Measurements from ENCODE around the gene DND1. TPM values are rescaled to one million over a fixed set of nuclear protein-coding genes. Genes with fewer than 3 reads are reported as not detected.
"Not testable (repeated sequence)": the region's sequence is repeated elsewhere in the genome, so short reads cannot be mapped to it uniquely, and the experiment has no call there.

The DND1 gene
- total RNA-seq, 1 donor from 2014 or later, result 2.8 TPM

GRCh38 chr5:140674211-140674610 lies 835 bp upstream of the DND1 start:
- intact Hi-C loops (cut with micrococcal nuclease), result no loop called here

GRCh38 chr5:140672455-140673186 lies 755 bp downstream of the DND1 start:
- intact Hi-C loops (cut with micrococcal nuclease), result no loop called here

- intact Hi-C loops (cut with micrococcal nuclease), result no loop called here
Observed at GRCh38 chr5:140671472-140672125, 1.8 kb downstream of the DND1 start.

- intact Hi-C loops (cut with micrococcal nuclease), result not testable (repeated sequence)
Observed at GRCh38 chr5:140671035-140671434, 2.3 kb downstream of the DND1 start.

- intact Hi-C loops (cut with micrococcal nuclease), result loop anchor here (1.0 kb wide), 7 partner anchors 17 to 263 kb away; partner anchors contain the start of genes ANKHD1, APBB3, HARS1 and HARS2
Observed at GRCh38 chr5:140664359-140665119, 8.8 kb downstream of the DND1 start, which contains the start of gene WDR55. Gene WDR55 (plus strand): TSS chr5:140664904. CDS start chr5:140664913, 9 bp downstream.

GRCh38 chr5:140664030-140664358 lies 9.4 kb downstream of the DND1 start:
- intact Hi-C loops (cut with micrococcal nuclease), result loop anchor here (1.0 kb wide), 7 partner anchors 17 to 263 kb away; partner anchors contain the start of genes ANKHD1, APBB3, HARS1 and HARS2

GRCh38 chr5:140660371-140660770 lies 13.0 kb downstream of the DND1 start:
- intact Hi-C loops (cut with micrococcal nuclease), result not testable (repeated sequence)

- intact Hi-C loops (cut with micrococcal nuclease), result no loop called here
Observed at GRCh38 chr5:140658870-140659269, 14.5 kb downstream of the DND1 start.

- intact Hi-C loops (cut with micrococcal nuclease), result loop anchor here (1.0 to 2.0 kb wide), 8 partner anchors 8 to 674 kb away; partner anchors contain the start of genes APBB3, HARS1, HARS2 and SLC35A4
Observed at GRCh38 chr5:140647042-140647419, 26.3 kb downstream of the DND1 start.

- intact Hi-C loops (cut with micrococcal nuclease), result no loop called here
Observed at GRCh38 chr5:140642718-140643117, 30.7 kb downstream of the DND1 start.

- intact Hi-C loops (cut with micrococcal nuclease), result no loop called here
Observed at GRCh38 chr5:140641716-140642115, 31.7 kb downstream of the DND1 start.

- intact Hi-C loops (cut with micrococcal nuclease), result loop anchor here (1.0 to 5.0 kb wide), 11 partner anchors 8 to 397 kb away; partner anchors contain the start of genes ANKHD1, APBB3, HARS1 and HARS2
Observed at GRCh38 chr5:140639148-140639981, 34.0 kb downstream of the DND1 start, which contains the start of gene TMCO6. Gene TMCO6 (plus strand): TSS chr5:140639451. CDS start chr5:140639528, 77 bp downstream.

- intact Hi-C loops (cut with micrococcal nuclease), result loop anchor here (1.0 to 5.0 kb wide), 11 partner anchors 8 to 397 kb away; partner anchors contain the start of genes ANKHD1, APBB3, HARS1 and HARS2
Observed at GRCh38 chr5:140638898-140639147, 34.6 kb downstream of the DND1 start.

GRCh38 chr5:140637371-140638100 lies 35.8 kb downstream of the DND1 start:
- intact Hi-C loops (cut with micrococcal nuclease), result loop anchor here (2.0 to 5.0 kb wide), 4 partner anchors 63 to 395 kb away; partner anchors contain the start of genes PFDN1, SLC4A9 and ZMAT2

GRCh38 chr5:140635291-140636257 lies 37.8 kb downstream of the DND1 start:
- intact Hi-C loops (cut with micrococcal nuclease), result loop anchor here (1.0 to 5.0 kb wide), 4 partner anchors 234 to 393 kb away; partner anchors contain the start of genes ANKHD1, PFDN1 and SLC4A9

GRCh38 chr5:140634103-140634502 lies 39.3 kb downstream of the DND1 start:
- intact Hi-C loops (cut with micrococcal nuclease), result no loop called here

- intact Hi-C loops (cut with micrococcal nuclease), result no loop called here
Observed at GRCh38 chr5:140633501-140633900, 39.9 kb downstream of the DND1 start.

- intact Hi-C loops (cut with micrococcal nuclease), result no loop called here
Observed at GRCh38 chr5:140633021-140633471, 40.3 kb downstream of the DND1 start, which contains the start of gene CD14. Gene CD14 (minus strand): TSS chr5:140633175. CDS start chr5:140633071, 104 bp downstream.
